ENCODE results near the gene SNAI3.

DNA sequence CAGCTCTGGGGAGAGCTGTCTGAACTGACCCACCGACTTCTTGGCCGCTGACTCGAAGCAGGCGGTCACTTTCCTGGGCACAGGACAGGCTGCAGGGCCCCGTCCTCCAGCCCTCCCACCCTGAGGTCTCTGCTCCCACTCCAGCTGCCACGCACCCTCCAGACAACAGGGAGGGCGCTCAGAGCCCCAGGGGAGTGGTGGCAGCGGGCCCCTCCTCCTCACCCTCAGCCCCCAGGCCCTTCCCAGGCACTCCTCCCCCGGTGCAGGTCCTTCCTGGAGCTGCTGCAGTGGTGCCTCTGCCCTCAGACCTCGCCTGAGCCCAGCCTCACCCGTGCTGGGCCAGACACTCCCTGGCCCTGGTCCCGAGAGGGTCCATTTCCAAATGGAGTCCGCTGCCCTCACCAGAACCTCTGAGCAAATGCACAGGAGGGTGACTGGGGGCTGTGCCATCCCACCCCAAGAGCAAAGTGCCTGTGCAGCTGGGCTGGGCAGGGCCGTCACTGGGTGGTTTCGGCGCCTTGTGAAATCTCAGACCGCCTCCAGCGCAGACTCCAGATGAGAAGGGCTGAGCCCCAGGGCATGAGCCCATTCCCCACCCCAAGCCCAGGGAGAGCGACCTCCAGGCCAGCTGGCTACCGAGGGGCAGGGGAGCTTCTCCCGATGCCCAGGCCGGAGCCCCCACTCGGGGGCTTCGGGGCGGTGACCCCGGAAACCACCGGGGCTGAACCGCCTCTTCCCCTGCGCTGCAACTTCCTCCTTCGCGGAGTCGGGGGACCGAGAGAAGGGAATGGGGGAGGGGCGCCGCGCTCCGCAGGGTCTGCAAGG lies 36.2 kb downstream of the SNAI3 start:
- TF ChIP-seq, protein P1, sequence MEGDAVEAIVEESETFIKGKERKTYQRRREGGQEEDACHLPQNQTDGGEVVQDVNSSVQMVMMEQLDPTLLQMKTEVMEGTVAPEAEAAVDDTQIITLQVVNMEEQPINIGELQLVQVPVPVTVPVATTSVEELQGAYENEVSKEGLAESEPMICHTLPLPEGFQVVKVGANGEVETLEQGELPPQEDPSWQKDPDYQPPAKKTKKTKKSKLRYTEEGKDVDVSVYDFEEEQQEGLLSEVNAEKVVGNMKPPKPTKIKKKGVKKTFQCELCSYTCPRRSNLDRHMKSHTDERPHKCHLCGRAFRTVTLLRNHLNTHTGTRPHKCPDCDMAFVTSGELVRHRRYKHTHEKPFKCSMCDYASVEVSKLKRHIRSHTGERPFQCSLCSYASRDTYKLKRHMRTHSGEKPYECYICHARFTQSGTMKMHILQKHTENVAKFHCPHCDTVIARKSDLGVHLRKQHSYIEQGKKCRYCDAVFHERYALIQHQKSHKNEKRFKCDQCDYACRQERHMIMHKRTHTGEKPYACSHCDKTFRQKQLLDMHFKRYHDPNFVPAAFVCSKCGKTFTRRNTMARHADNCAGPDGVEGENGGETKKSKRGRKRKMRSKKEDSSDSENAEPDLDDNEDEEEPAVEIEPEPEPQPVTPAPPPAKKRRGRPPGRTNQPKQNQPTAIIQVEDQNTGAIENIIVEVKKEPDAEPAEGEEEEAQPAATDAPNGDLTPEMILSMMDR (IDR thresholded peaks at IDR 0.05): no peak
- no peak for TF ChIP-seq POLR2A (IDR thresholded peaks at IDR 0.05; ENCODE audit: low read depth)

Measured in esophagus muscularis mucosa (tissue), 3 donors.